D721Med (cell line): ENCODE measurements around the gene TNIK.
"Not testable (repeated sequence)": the region's sequence is repeated elsewhere in the genome, so short reads cannot be mapped to it uniquely, and the experiment has no call there.

Experiments
- DNase-seq: peaks from one replicate; pipeline ENCODE4 v3.0.0; 2011; ENCODE audit warnings: low spot score; ENCODE audit not compliant: insufficient read length
- FAIRE-seq: peaks from 2 replicates; lab custom pipeline; 2011; peaks lifted over from hg19 to GRCh38; lab: Jason Lieb, UNC
- CTCF ChIP-seq: IDR thresholded peaks from 2 replicates; pipeline ENCODE4 v1.5.1; 2012; ENCODE audit warnings: mild to moderate bottlenecking, control low read depth; ENCODE audit not compliant: insufficient read depth; ENCODE audit errors: missing control alignments

The TNIK gene

GRCh38 chr3:171388527-171388926, 71.7 kb downstream of the TNIK start:
- no peak for TF ChIP-seq CTCF
- FAIRE-seq (peak; percentile 16), DNase-seq (no peak)

GRCh38 chr3:171387062-171387461, 73.1 kb downstream of the TNIK start:
- FAIRE-seq, result no peak
- TF ChIP-seq CTCF, result no peak
- no peak for DNase-seq

GRCh38 chr3:171385086-171385485, 75.1 kb downstream of the TNIK start:
- FAIRE-seq, result no peak

GRCh38 chr3:171384101-171384891, 75.9 kb downstream of the TNIK start:
- no peak for DNase-seq

More at GRCh38 chr3:171385086-171385485, 75.1 kb downstream of the TNIK start:
- no peak for TF ChIP-seq CTCF
- no peak for DNase-seq

GRCh38 chr3:171383206-171384018, 76.8 kb downstream of the TNIK start:
- DNase-seq (no peak), FAIRE-seq (no peak)
- no peak for TF ChIP-seq CTCF

More at GRCh38 chr3:171384101-171384891, 75.9 kb downstream of the TNIK start:
- no peak for TF ChIP-seq CTCF
- FAIRE-seq, result no peak

GRCh38 chr3:171382347-171382746, 77.9 kb downstream of the TNIK start:
- DNase-seq, FAIRE-seq: not testable (repeated sequence)

GRCh38 chr3:171380711-171381425, 79.3 kb downstream of the TNIK start:
- no peak for TF ChIP-seq CTCF
- FAIRE-seq (no peak), DNase-seq (no peak)
